Astrocyte of the spinal cord (primary cell): Measurements from ENCODE around the gene TM9SF4.

Experiments
- DNase-seq: peaks from one replicate; pipeline ENCODE4 v3.0.0; 2011; ENCODE audit warnings: low read depth, low spot score
- H3K4me3 ChIP-seq: 2 replicates; pipeline ENCODE4 v1.5.1; 2011; ENCODE audit warnings: low read depth, mild to moderate bottlenecking, low read length, moderate library complexity
- CTCF ChIP-seq: IDR thresholded peaks from 2 replicates; pipeline ENCODE4 v1.5.1; 2012; ENCODE audit warnings: low read depth, mild to moderate bottlenecking, low read length, inconsistent platforms
- in situ Hi-C: cut with HindIII; loops from 2 replicates; pipeline ENCODE4 v1.10.0; 2017; ENCODE audit warnings: low sequenced_read_pairs

Gene TM9SF4

DNA sequence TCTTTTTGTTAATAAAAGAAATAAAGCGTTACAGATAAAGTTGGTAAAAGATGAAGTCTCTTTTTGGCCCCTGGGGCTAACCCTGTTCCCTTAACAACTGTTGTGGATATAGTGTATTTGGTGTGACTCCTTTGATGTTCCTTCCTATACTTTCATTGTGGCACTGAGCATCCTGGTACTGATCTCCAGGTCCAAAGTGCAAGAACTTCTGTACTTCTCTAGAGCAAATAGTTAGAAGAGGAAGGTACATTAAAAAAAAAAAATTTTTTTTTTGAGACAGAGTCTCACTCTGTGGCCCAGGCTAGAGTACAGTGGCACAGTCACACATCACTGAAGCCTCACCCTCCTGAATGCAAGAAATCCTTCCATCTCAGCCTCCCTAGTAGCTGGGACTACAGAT, 104.4 kb downstream of the TM9SF4 start:
- no peak for DNase-seq
- no peak overlapping the region for H3K4me3 ChIP-seq
- no peak for TF ChIP-seq CTCF
- in situ Hi-C loops: no loop called here

DNA sequence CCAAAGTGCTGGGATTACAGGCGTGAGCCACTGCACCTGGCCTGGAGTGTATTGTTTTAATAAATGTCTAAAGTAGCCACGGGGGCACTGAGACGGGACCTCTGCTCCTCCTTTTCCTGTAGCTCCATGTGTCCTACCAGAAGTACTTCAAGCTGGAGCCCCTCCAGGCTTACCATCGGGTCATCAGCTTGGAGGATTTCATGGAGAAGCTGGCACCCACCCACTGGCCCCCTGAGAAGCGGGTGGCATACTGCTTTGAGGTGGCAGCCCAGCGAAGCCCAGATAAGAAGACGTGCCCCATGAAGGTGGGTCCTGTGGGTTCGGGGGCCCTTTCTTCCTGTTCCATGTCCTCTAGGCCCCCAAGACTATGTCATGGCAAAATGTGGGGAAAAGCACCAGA, 105.6 kb downstream of the TM9SF4 start:
- H3K4me3 ChIP-seq: no peak overlapping the region
- TF ChIP-seq CTCF: no peak
- in situ Hi-C loops: no loop called here
- DNase-seq: no peak

DNA sequence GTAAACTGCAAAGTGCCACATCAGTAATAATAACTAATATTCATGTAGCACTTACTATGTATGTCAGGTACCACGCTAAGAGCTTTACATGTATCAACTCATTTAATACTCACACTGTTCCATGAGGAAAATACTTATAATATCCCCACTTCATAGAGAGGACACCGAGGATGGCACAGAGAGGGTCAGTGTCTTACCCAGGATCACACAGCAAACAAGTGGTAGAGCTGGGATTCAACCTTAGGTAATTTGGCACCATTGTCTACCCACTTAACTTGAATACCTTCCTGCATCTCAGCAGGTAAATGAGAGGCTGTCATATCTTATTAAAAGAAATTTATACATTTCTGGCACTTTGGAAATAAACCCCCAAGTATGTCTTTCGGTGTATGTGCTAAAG, 106.2 kb downstream of the TM9SF4 start:
- in situ Hi-C loops: no loop called here
- DNase-seq: no peak
- TF ChIP-seq CTCF: no peak
- H3K4me3 ChIP-seq: no peak overlapping the region

- no peak for TF ChIP-seq CTCF
- no peak overlapping the region for H3K4me3 ChIP-seq
- in situ Hi-C loops: no loop called here
- DNase-seq: no peak
These were observed 106.9 kb downstream of the TM9SF4 start for GRCh38 chr20:32216179-32217142.
